Measurements from ENCODE around the gene DAPP1. TPM values are rescaled to one million over a fixed set of nuclear protein-coding genes. Genes with fewer than 3 reads are reported as not detected.

The DAPP1 gene
- total RNA-seq, 4 donors from 2014 or later = 0.73 to 6.3 (median 1.8) TPM

GRCh38 chr4:99800332-99801004 lies 16.2 kb upstream of the DAPP1 start:
- Histone ChIP-seq H3K27ac (peak overlapping the region in 2 of 4 donors; percentile 43 to 49), H3K27me3 (no peaks in the 10 kb centered on the region), H3K9me3 (no peaks in the 10 kb centered on the region), H3K36me3 (no peaks in the 10 kb centered on the region), H3K4me3 (no peak overlapping the region), H3K4me1 (peaks cover 0 to 29% (median 6%) of the 10 kb centered on the region in 3 donors)
- 17 to 90% methylated on average over 1 of the region's 1 CpG for WGBS, 2 donors (ENCODE audit: low coverage in 1 of 2)
- ATAC-seq = no peak
- TF ChIP-seq POLR2AphosphoS5 (IDR thresholded peaks at IDR 0.05) = peak; percentile 42
- TF ChIP-seq POLR2A (IDR thresholded peaks at IDR 0.05) = no peak

- no peaks in the 10 kb centered on the region for H3K27me3 ChIP-seq
- no peak for ATAC-seq
- TF ChIP-seq POLR2AphosphoS5 (IDR thresholded peaks at IDR 0.05) (no peak), POLR2A (IDR thresholded peaks at IDR 0.05) (no peak)
- H3K4me1 ChIP-seq = peaks cover 0 to 29% (median 6%) of the 10 kb centered on the region in 3 donors
- peak overlapping the region in 2 of 4 donors; percentile 43 to 49 for H3K27ac ChIP-seq
- H3K4me3 ChIP-seq = no peak overlapping the region
- 70 to 72% methylated on average over 3 of the region's 3 CpGs for WGBS, 2 donors (ENCODE audit: low coverage in 1 of 2)
- H3K9me3 ChIP-seq = no peaks in the 10 kb centered on the region
- H3K36me3 ChIP-seq = no peaks in the 10 kb centered on the region
Measured at GRCh38 chr4:99801005-99801699, 15.5 kb upstream of the DAPP1 start.

- Histone ChIP-seq H3K9me3 (no peaks in the 10 kb centered on the region), H3K4me3 (no peak overlapping the region), H3K36me3 (no peaks in the 10 kb centered on the region), H3K27ac (no peak overlapping the region), H3K4me1 (peaks cover 0 to 34% (median 6%) of the 10 kb centered on the region in 3 donors), H3K27me3 (no peaks in the 10 kb centered on the region)
- ATAC-seq = no peak
- 53 to 80% methylated on average over 3 to 4 of the region's 4 CpGs for WGBS, 2 donors (ENCODE audit: low coverage in 1 of 2)
- TF ChIP-seq CTCF (IDR thresholded peaks at IDR 0.05) (no peak), POLR2AphosphoS5 (IDR thresholded peaks at IDR 0.05) (no peak), POLR2A (IDR thresholded peaks at IDR 0.05) (no peak), EP300 (IDR thresholded peaks at IDR 0.05) (no peak)
Measured at GRCh38 chr4:99803566-99804101, 13.0 kb upstream of the DAPP1 start.

GRCh38 chr4:99806545-99806944 lies 10.1 kb upstream of the DAPP1 start:
- Histone ChIP-seq H3K27me3 (no peaks in the 10 kb centered on the region), H3K4me1 (peaks cover 0 to 32% (median 5%) of the 10 kb centered on the region in 3 donors), H3K4me3 (no peak overlapping the region), H3K9me3 (no peaks in the 10 kb centered on the region), H3K27ac (no peak overlapping the region), H3K36me3 (no peaks in the 10 kb centered on the region)
- 80 to 92% methylated on average over 3 of the region's 4 CpGs for WGBS, 2 donors (ENCODE audit: low coverage in 1 of 2)
- TF ChIP-seq POLR2AphosphoS5 (IDR thresholded peaks at IDR 0.05) = no peak
- TF ChIP-seq EP300 (IDR thresholded peaks at IDR 0.05) = no peak
- no peak for TF ChIP-seq CTCF (IDR thresholded peaks at IDR 0.05)
- TF ChIP-seq POLR2A (IDR thresholded peaks at IDR 0.05) = no peak
- no peak for ATAC-seq

- Histone ChIP-seq H3K27ac (no peak overlapping the region), H3K9me3 (no peaks in the 10 kb centered on the region), H3K36me3 (no peaks in the 10 kb centered on the region), H3K4me1 (peaks cover 0 to 31% (median 5%) of the 10 kb centered on the region in 3 donors), H3K4me3 (no peak overlapping the region), H3K27me3 (no peaks in the 10 kb centered on the region)
- TF ChIP-seq EP300 (IDR thresholded peaks at IDR 0.05) = no peak
- no peak for TF ChIP-seq POLR2AphosphoS5 (IDR thresholded peaks at IDR 0.05)
- TF ChIP-seq POLR2A (IDR thresholded peaks at IDR 0.05) = no peak
- TF ChIP-seq CTCF (IDR thresholded peaks at IDR 0.05) = no peak
- no peak for ATAC-seq
- WGBS, 2 donors (ENCODE audit: low coverage in 1 of 2) = 56 to 63% methylated on average over 2 to 3 of the region's 4 CpGs
Measured at GRCh38 chr4:99807666-99808065, 9.0 kb upstream of the DAPP1 start.

Data from gastroesophageal sphincter (tissue), 4 donors.